Neuronal stem cell (in vitro differentiated cells): Measurements from ENCODE around the gene MON2.

Source experiments
- DNase-seq: peaks from one replicate; pipeline ENCODE4 v3.0.0-alpha.2; 2013; ENCODE audit warnings: low spot score
- H2AFZ ChIP-seq: one replicate; pipeline ENCODE4 v1.6.1; 2013; ENCODE audit warnings: mild to moderate bottlenecking, low read length, inconsistent platforms
- H2AK5ac ChIP-seq: 2 replicates; pipeline ENCODE4 v1.6.1; 2013; ENCODE audit warnings: low read depth, mild to moderate bottlenecking, inconsistent platforms, low read length, moderate library complexity, mixed read lengths
- H2BK120ac ChIP-seq: 2 replicates; pipeline ENCODE4 v1.6.1; 2013; ENCODE audit warnings: low read depth, mild to moderate bottlenecking, inconsistent platforms, low read length, moderate library complexity, mixed read lengths
- H2BK12ac ChIP-seq: one replicate; pipeline ENCODE4 v1.6.1; 2013; ENCODE audit warnings: low read length, inconsistent platforms
- H2BK15ac ChIP-seq: 2 replicates; pipeline ENCODE4 v1.6.1; 2013; ENCODE audit warnings: mild to moderate bottlenecking, low read length, inconsistent platforms, mixed read lengths
- H2BK5ac ChIP-seq: one replicate; pipeline ENCODE4 v1.6.1; 2013; ENCODE audit warnings: inconsistent platforms, mild to moderate bottlenecking, low read length, moderate library complexity
- H3K14ac ChIP-seq: one replicate; pipeline ENCODE4 v1.6.1; 2013; ENCODE audit warnings: low read length, inconsistent platforms
- H3K18ac ChIP-seq: 2 replicates; pipeline ENCODE4 v1.6.1; 2013; ENCODE audit warnings: low read length, inconsistent platforms
- H3K23ac ChIP-seq: 2 replicates; pipeline ENCODE4 v1.6.1; 2013; ENCODE audit warnings: low read depth, mild to moderate bottlenecking, mixed read lengths, low read length, inconsistent platforms; ENCODE audit not compliant: poor library complexity
- H3K27ac ChIP-seq: replicated peaks from 3 replicates; pipeline ENCODE4 v1.5.1; 2013; ENCODE audit warnings: low read length, inconsistent platforms
- H3K27me3 ChIP-seq, 3 experiments: 2 replicates each; pipeline ENCODE4 v1.6.1; 2013; ENCODE audit warnings: low read length in 3 of 3, mild to moderate bottlenecking in 2 of 3, inconsistent platforms in 1 of 3, low read depth in 1 of 3, mixed read lengths in 1 of 3, moderate library complexity in 1 of 3; ENCODE audit not compliant: control insufficient read depth in 3 of 3, insufficient read depth in 3 of 3
- H3K36me3 ChIP-seq, 2 donors: replicated peaks in 1 of 2; 2 replicates each; pipeline ENCODE4 v1.6.1; 2013; ENCODE audit warnings: low read length in 2 of 2; ENCODE audit not compliant: control insufficient read depth in 2 of 2, insufficient read depth in 2 of 2
- H3K4ac ChIP-seq: 2 replicates; pipeline ENCODE4 v1.6.1; 2013; ENCODE audit warnings: inconsistent platforms, mild to moderate bottlenecking, low read length, moderate library complexity
- H3K4me1 ChIP-seq, 2 donors: 1 replicate in 1 of 2; 2 replicates in 1 of 2; pipeline ENCODE4 v1.6.1; 2013; ENCODE audit warnings: low read length in 2 of 2, low read depth in 1 of 2; ENCODE audit not compliant: control insufficient read depth in 2 of 2, insufficient read depth in 1 of 2
- H3K4me2 ChIP-seq: one replicate; pipeline ENCODE4 v1.6.1; 2013; ENCODE audit warnings: mild to moderate bottlenecking, low read length, inconsistent platforms; ENCODE audit not compliant: insufficient read depth, poor library complexity, severe bottlenecking
- H3K4me3 ChIP-seq, 2 donors: 2 replicates each; pipeline ENCODE4 v1.5.1; 2013; ENCODE audit warnings: low read length in 2 of 2, mild to moderate bottlenecking in 2 of 2, inconsistent platforms in 1 of 2, moderate library complexity in 1 of 2
- H3K79me1 ChIP-seq: one replicate; pipeline ENCODE4 v1.6.1; 2013; ENCODE audit warnings: low read depth, mild to moderate bottlenecking, inconsistent platforms, low read length, moderate library complexity
- H3K9ac ChIP-seq: one replicate; pipeline ENCODE4 v1.6.1; 2013; ENCODE audit warnings: mild to moderate bottlenecking, low read depth, low read length, inconsistent platforms; ENCODE audit not compliant: poor library complexity
- H3K9me3 ChIP-seq, 2 donors: replicated peaks in 1 of 2; 2 replicates each; pipeline versions ENCODE3 to v1.6.1; 2013; ENCODE audit warnings: low read length in 2 of 2, mild to moderate bottlenecking in 2 of 2, inconsistent platforms in 1 of 2, low read depth in 1 of 2, mixed read lengths in 1 of 2, moderate library complexity in 1 of 2; ENCODE audit not compliant: control insufficient read depth in 2 of 2, insufficient read depth in 1 of 2
- H4K8ac ChIP-seq: one replicate; pipeline ENCODE4 v1.6.1; 2013; ENCODE audit warnings: low read depth, mild to moderate bottlenecking, inconsistent platforms, low read length, moderate library complexity
- H4K91ac ChIP-seq: one replicate; pipeline ENCODE4 v1.6.1; 2013; ENCODE audit warnings: low read length, low read depth, mild to moderate bottlenecking, inconsistent platforms; ENCODE audit not compliant: poor library complexity
- WGBS, 2 donors: extraction: QIAGEN DNeasy Blood & Tissue Kit; methylation state at CpG; one replicate each; pipeline ENCODE4 v1.1.7; 2013; ENCODE audit warnings: missing lambda C conversion rate in 2 of 2, mixed read lengths in 1 of 2; ENCODE audit not compliant: insufficient read length in 2 of 2, insufficient replicate concordance in 1 of 2; ENCODE audit errors: extremely low coverage in 2 of 2; 5-methylcytosine and 5-hydroxymethylcytosine counted together

Gene MON2

DNA sequence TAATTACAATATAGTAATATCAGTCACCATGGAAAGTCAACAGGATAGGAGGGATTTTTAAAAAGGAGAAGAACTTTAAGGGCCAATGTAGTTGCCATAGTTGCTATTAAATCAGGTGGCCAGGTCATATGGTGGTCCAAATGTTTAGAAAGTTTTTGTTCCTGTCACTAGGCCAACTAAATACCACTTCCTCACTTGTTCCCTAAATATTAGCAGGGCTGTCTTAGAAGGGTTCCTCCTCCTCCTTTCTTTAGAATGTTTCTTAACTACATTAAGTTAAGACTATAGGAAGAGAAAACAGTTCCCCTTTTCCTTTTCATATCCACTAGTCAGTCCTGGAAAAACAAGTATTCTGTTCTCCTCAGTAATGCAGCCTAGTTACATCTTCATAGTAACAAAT lies 50.3 kb downstream of the MON2 start:
- no peak overlapping the region for H4K91ac ChIP-seq
- peaks cover 2 to 15% of the 10 kb centered on the region in 2 donors for H3K9me3 ChIP-seq
- H3K9ac ChIP-seq, result no peak overlapping the region
- H2BK12ac ChIP-seq, result no peak overlapping the region
- H3K27ac ChIP-seq, result no peak overlapping the region
- H3K4me2 ChIP-seq, result no peak overlapping the region
- no peak overlapping the region for H2BK5ac ChIP-seq
- H3K79me1 ChIP-seq, result no peaks in the 10 kb centered on the region
- H3K14ac ChIP-seq, result no peak overlapping the region
- H3K4me3 ChIP-seq, result no peak overlapping the region
- H3K23ac ChIP-seq, result no peak overlapping the region
- peaks cover 3 to 44% of the 10 kb centered on the region in 2 donors for H3K36me3 ChIP-seq
- no peak overlapping the region for H3K4ac ChIP-seq
- no peaks in the 10 kb centered on the region for H3K4me1 ChIP-seq
- H3K27me3 ChIP-seq, result no peaks in the 10 kb centered on the region
- no peak overlapping the region for H2AFZ ChIP-seq
- no peak overlapping the region for H2BK15ac ChIP-seq
- no peak overlapping the region for H4K8ac ChIP-seq
- H2AK5ac ChIP-seq, result no peak overlapping the region
- H2BK120ac ChIP-seq, result no peak overlapping the region
- no peak for DNase-seq
- no peak overlapping the region for H3K18ac ChIP-seq

GRCh38 chr12:62517887-62518286 lies 51.3 kb downstream of the MON2 start:
- Histone ChIP-seq H3K4me3 (no peak overlapping the region), H3K4me1 (no peaks in the 10 kb centered on the region), H3K23ac (no peak overlapping the region), H3K14ac (no peak overlapping the region), H4K8ac (no peak overlapping the region), H3K4me2 (no peak overlapping the region), H2AFZ (no peak overlapping the region), H3K36me3 (peaks cover 0 to 41% of the 10 kb centered on the region in 2 donors), H3K18ac (no peak overlapping the region), H2AK5ac (no peak overlapping the region), H3K27me3 (no peaks in the 10 kb centered on the region), H3K4ac (no peak overlapping the region), H2BK12ac (no peak overlapping the region), H2BK5ac (no peak overlapping the region), H3K9ac (no peak overlapping the region), H3K9me3 (peaks cover 0 to 8% of the 10 kb centered on the region in 2 donors), H2BK15ac (no peak overlapping the region), H2BK120ac (no peak overlapping the region), H3K79me1 (no peaks in the 10 kb centered on the region), H4K91ac (no peak overlapping the region), H3K27ac (no peak overlapping the region)
- no CpG with 5 or more reads among the region's 2 CpGs for WGBS, 2 donors
- DNase-seq, result no peak

DNA sequence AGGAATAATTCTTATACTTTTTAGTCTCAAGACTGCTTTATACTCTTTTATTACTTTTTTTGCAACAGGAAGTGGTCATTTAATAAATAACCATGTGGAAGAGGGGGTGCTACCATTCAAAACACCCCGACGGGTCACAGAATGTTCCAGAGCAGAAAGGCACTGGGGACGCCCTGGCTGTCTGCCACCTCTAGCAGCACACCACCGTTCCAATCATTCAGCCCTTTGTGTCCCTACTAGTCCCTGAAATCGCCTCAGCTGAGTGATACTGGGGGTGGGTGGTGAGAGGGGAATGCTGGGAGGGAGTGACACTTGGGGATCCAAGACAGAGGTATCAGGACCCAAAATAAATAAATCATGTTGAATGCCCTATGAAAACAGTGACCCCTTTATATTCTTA lies 52.4 kb downstream of the MON2 start:
- Histone ChIP-seq H3K27me3 (no peaks in the 10 kb centered on the region), H3K9ac (no peak overlapping the region), H3K36me3 (peaks cover 0 to 40% of the 10 kb centered on the region in 2 donors), H3K4me2 (no peak overlapping the region), H2AK5ac (no peak overlapping the region), H3K27ac (no peak overlapping the region), H2BK120ac (no peak overlapping the region), H3K79me1 (no peaks in the 10 kb centered on the region), H3K9me3 (peaks cover 0 to 8% of the 10 kb centered on the region in 2 donors), H2BK15ac (no peak overlapping the region), H2BK12ac (no peak overlapping the region), H3K23ac (no peak overlapping the region), H4K8ac (no peak overlapping the region), H3K18ac (no peak overlapping the region), H2AFZ (no peak overlapping the region), H3K4me1 (no peaks in the 10 kb centered on the region), H3K4ac (no peak overlapping the region), H4K91ac (no peak overlapping the region), H3K4me3 (no peak overlapping the region), H3K14ac (no peak overlapping the region), H2BK5ac (no peak overlapping the region)
- no peak for DNase-seq
- WGBS, 2 donors, result no CpG with 5 or more reads among the region's 5 CpGs

GRCh38 chr12:62520361-62520760 lies 53.7 kb downstream of the MON2 start:
- H2BK5ac ChIP-seq, result no peak overlapping the region
- H3K23ac ChIP-seq, result no peak overlapping the region
- no peak overlapping the region for H2AFZ ChIP-seq
- H3K79me1 ChIP-seq, result no peaks in the 10 kb centered on the region
- H4K8ac ChIP-seq, result no peak overlapping the region
- no CpG with 5 or more reads among the region's 5 CpGs for whole genome bisulfite sequencing, 2 donors
- no peak overlapping the region for H3K14ac ChIP-seq
- H3K9ac ChIP-seq, result no peak overlapping the region
- no peaks in the 10 kb centered on the region for H3K4me1 ChIP-seq
- H3K27me3 ChIP-seq, result no peaks in the 10 kb centered on the region
- H2BK15ac ChIP-seq, result no peak overlapping the region
- H2BK120ac ChIP-seq, result no peak overlapping the region
- no peak overlapping the region for H3K4me3 ChIP-seq
- H3K18ac ChIP-seq, result no peak overlapping the region
- H3K27ac ChIP-seq, result no peak overlapping the region
- no peak overlapping the region for H4K91ac ChIP-seq
- H3K4ac ChIP-seq, result no peak overlapping the region
- no peak overlapping the region for H3K4me2 ChIP-seq
- no peaks in the 10 kb centered on the region for H3K9me3 ChIP-seq
- DNase-seq, result no peak
- no peak overlapping the region for H2AK5ac ChIP-seq
- H3K36me3 ChIP-seq, result peaks cover 0 to 44% of the 10 kb centered on the region in 2 donors
- H2BK12ac ChIP-seq, result no peak overlapping the region
